ENCODE results near the gene SIN3B. TPM values are rescaled to one million over a fixed set of nuclear protein-coding genes. Genes with fewer than 3 reads are reported as not detected.
A peak's percentile ranks its signal among the peaks of the same experiment; 100 is the strongest.

The SIN3B gene
- total and polyA plus RNA-seq, 9 of the 15 experiments (the other 6 are each of a cell fraction or from before 2014, with no cell fraction given), result 0.51 to 34.2 (median 14.3) TPM

GRCh38 chr19:16914421-16914820 is 85.2 kb downstream of the SIN3B start (continued):
- no peak for TF ChIP-seq RAD51 (IDR thresholded peaks at IDR 0.05; ENCODE audit: borderline replicate concordance, low read depth)
- no peak for TF ChIP-seq NRF1 (conservative IDR thresholded peaks at IDR 0.05 in 1 of 2, IDR thresholded peaks at IDR 0.05 in 1 of 2)

GRCh38 chr19:16915135-16915534 is 85.9 kb downstream of the SIN3B start:
- Histone ChIP-seq H3K4me1 (replicated peaks in 1 of 2; ENCODE audit: control insufficient read depth in 2 of 2, insufficient read depth in 2 of 2, low read length in 2 of 2) (peaks cover 0 to 8% of the 10 kb centered on the region in 2 experiments; a peak in 2 of 5 replicates), H3K4me2 (ENCODE audit: insufficient read depth, low read length) (no peak overlapping the region), H3K9me1 (ENCODE audit: control insufficient read depth, insufficient read depth, low read length) (no peaks in the 10 kb centered on the region), H3K9me3 (replicated peaks; ENCODE audit: control insufficient read depth, insufficient read depth, low read depth, low read length) (peaks cover 15% of the 10 kb centered on the region), H3K27ac (ENCODE audit: extremely low read depth, low read depth, low read length) (no peak overlapping the region), H3K27me3 (ENCODE audit: control insufficient read depth in 2 of 2, insufficient read depth in 2 of 2, low read length in 2 of 2) (peaks cover 4 to 21% of the 10 kb centered on the region in 2 experiments; a peak in 3 of 5 replicates), H4K20me1 (replicated peaks; ENCODE audit: control insufficient read depth, insufficient read depth, low read length) (no peaks in the 10 kb centered on the region), H2AFZ (ENCODE audit: low read depth, low read length) (no peak overlapping the region), H3K4me3 (no peak overlapping the region), H3K9ac (ENCODE audit: insufficient read depth in 1 of 2, low read depth in 2 of 2, low read length in 2 of 2) (no peak overlapping the region), H3K79me2 (ENCODE audit: control insufficient read depth, insufficient read depth, low read length) (no peaks in the 10 kb centered on the region), H3K36me3 (ENCODE audit: control insufficient read depth, insufficient read depth, low read length) (no peaks in the 10 kb centered on the region)
- BruUV-seq (replicated peaks), result no TSS peak
- DNase-seq (ENCODE audit: extremely low read depth in 1 of 4, low spot score in 3 of 4) (no peak), ATAC-seq (no peak), FAIRE-seq (no peak)
- intact Hi-C loops (cut with micrococcal nuclease), result no loop called here
- in situ Hi-C loops (cut with MboI), result no loop called here
- whole genome bisulfite sequencing (ENCODE audit: insufficient coverage, low coverage, missing lambda C conversion rate), result 0% methylated on average over 3 of the region's 3 CpGs
- POLR2A ChIA-PET, result interaction anchor here (0.6 kb wide), 1 partner anchor 99 kb away, joined by 3 read pairs; no protein-coding TSS in a partner anchor
- CTCF ChIA-PET (ENCODE audit: low intra/inter-chr PET ratio), result no interaction called here
- TF ChIP-seq TCFL5 (CRISPR knock-in tag; conservative IDR thresholded peaks at IDR 0.05), result no peak
- no peak for TF ChIP-seq POLR3A (IDR thresholded peaks at IDR 0.05; ENCODE audit: borderline replicate concordance, extremely low read depth, insufficient read depth, insufficient read length)
- TF ChIP-seq MNT (conservative IDR thresholded peaks at IDR 0.05), result no peak
- no peak for TF ChIP-seq SRSF1 (IDR thresholded peaks at IDR 0.05; ENCODE audit: low read depth, low read length)
- TF ChIP-seq, protein P1, sequence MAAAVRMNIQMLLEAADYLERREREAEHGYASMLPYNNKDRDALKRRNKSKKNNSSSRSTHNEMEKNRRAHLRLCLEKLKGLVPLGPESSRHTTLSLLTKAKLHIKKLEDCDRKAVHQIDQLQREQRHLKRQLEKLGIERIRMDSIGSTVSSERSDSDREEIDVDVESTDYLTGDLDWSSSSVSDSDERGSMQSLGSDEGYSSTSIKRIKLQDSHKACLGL (CRISPR knock-in tag; IDR thresholded peaks at IDR 0.05; ENCODE audit: borderline replicate concordance, poor library complexity, severe bottlenecking), result no peak
- TF ChIP-seq BCOR (IDR thresholded peaks at IDR 0.05), result 0 out of 2 replicates have a peak, but pooled peaks have one; percentile 56
- no peak for TF ChIP-seq SPI1 (IDR thresholded peaks at IDR 0.05; ENCODE audit: borderline replicate concordance, low read depth, low read length)
- TF ChIP-seq CUX1 (CRISPR knock-in tag; IDR thresholded peaks at IDR 0.05), result no peak
- TF ChIP-seq NR0B1 (IDR thresholded peaks at IDR 0.05; ENCODE audit: partially characterized antibody), result no peak
- TF ChIP-seq SMARCA5 (IDR thresholded peaks at IDR 0.05), result peak; percentile 62; the same call in 1 of the 2 replicates
